Uterus (tissue), 4 donors: ENCODE measurements around the gene BPIFB4. TPM values are rescaled to one million over a fixed set of nuclear protein-coding genes. Genes with fewer than 3 reads are reported as not detected.

Source experiments
- DNase-seq, 2 donors: peaks; one replicate each; pipeline ENCODE4 v3.0.0-alpha.2; 2019 to 2020
- H3K27ac ChIP-seq, 2 donors: fragments of 200-600 bp; sonication (generic); 1 replicate in 1 of 2; 2 replicates in 1 of 2; pipeline ENCODE4 v1.5.1; 2016 to 2018
- H3K27me3 ChIP-seq, 2 donors: fragments of 200-600 bp; sonication (generic); one replicate each; pipeline ENCODE4 v1.5.1; 2018 to 2019; ENCODE audit warnings: control low read depth in 1 of 2
- H3K36me3 ChIP-seq, 2 donors: fragments of 200-600 bp; sonication (generic); one replicate each; pipeline ENCODE4 v1.5.1; 2019; ENCODE audit warnings: control low read depth in 1 of 2
- H3K4me1 ChIP-seq, 2 donors: fragments of 200-600 bp; sonication (generic); one replicate each; pipeline ENCODE4 v1.5.1; 2018 to 2019; ENCODE audit warnings: control low read depth in 1 of 2
- H3K4me3 ChIP-seq, 2 donors: fragments of 200-600 bp; sonication (generic); 1 replicate in 1 of 2; 2 replicates in 1 of 2; pipeline ENCODE4 v1.5.1; 2018 to 2019; ENCODE audit warnings: mild to moderate bottlenecking in 1 of 2
- H3K9me3 ChIP-seq, 2 donors: fragments of 200-600 bp; sonication (generic); one replicate each; pipeline ENCODE4 v1.5.1; 2019; ENCODE audit warnings: control low read depth in 1 of 2
- POLR2A ChIP-seq, 2 donors: fragments of 450-650 bp; IDR thresholded peaks; one replicate each; pipeline ENCODE4 v1.6.1; 2016; ENCODE audit warnings: antibody characterized with exemption in 2 of 2, mild to moderate bottlenecking in 1 of 2, moderate library complexity in 1 of 2
- intact Hi-C: fragments of 100-400 bp; cut with DNase I; formaldehyde crosslinking; loops from one replicate; pipeline ENCODE4 v1.15.1; 2023; ENCODE audit warnings: low total_unique reads
- total RNA-seq, 4 donors: library from RNA; depleted of rRNA in 3 of 4; stranded (reverse); fragments of >200 nt in 3 of 4; gene quantifications; one replicate each; pipeline versions ENCODE4 v1.1.0 to v1.2.4, GENCODE V29; 2014 to 2023
- TF ChIP-seq, protein P1 (sequence below), 4 experiments: fragments of 200-600 bp in 2 of 4; fragments of 450-650 bp in 2 of 4; sonication (generic) in 2 of 4; IDR thresholded peaks; one replicate each; pipeline ENCODE4 v1.5.1; 2016 to 2019; ENCODE audit warnings: antibody characterized with exemption in 4 of 4, mild to moderate bottlenecking in 2 of 4, moderate library complexity in 1 of 4
- donor health status: DM: yes; HTN: yes; CAD: no.

BPIFB4 gene
- total RNA-seq, result not detected

DNA sequence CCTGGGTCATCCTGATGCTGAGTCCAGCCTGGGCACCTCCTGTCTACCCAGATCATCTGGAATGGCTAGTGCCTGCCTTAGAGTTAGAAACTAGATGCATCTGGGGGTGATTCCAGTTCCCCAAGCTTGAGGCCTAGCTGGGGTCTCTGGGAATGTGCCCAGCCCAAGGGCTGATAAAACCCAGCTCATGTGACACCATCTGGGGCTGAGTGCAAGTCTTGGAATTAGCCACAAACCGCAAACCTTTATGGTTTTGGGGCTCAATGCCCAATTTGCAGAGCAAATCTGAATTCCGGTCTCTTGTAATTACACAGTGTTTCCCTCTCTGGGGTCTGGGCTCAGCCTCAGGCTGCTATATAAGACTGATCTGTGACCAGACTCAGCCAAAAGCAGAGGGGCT is at the start of gene BPIFB4:
BPIFB4 (plus strand) TSS at position 385 of the 400 bp plus-strand sequence. CDS start 1,884 bp downstream, outside the sequence.
- intact Hi-C loops, result no loop called here
- Histone ChIP-seq H3K4me3 (no peak within 1 kb of the TSS), H3K27me3 (no peaks in the 10 kb centered on the region), H3K4me1 (no peaks in the 10 kb centered on the region), H3K9me3 (no peaks in the 10 kb centered on the region), H3K36me3 (no peaks in the 10 kb centered on the region), H3K27ac (no peak within 1 kb of the TSS)
- no peak for TF ChIP-seq POLR2A (IDR thresholded peaks at IDR 0.05)
- TF ChIP-seq, protein P1, sequence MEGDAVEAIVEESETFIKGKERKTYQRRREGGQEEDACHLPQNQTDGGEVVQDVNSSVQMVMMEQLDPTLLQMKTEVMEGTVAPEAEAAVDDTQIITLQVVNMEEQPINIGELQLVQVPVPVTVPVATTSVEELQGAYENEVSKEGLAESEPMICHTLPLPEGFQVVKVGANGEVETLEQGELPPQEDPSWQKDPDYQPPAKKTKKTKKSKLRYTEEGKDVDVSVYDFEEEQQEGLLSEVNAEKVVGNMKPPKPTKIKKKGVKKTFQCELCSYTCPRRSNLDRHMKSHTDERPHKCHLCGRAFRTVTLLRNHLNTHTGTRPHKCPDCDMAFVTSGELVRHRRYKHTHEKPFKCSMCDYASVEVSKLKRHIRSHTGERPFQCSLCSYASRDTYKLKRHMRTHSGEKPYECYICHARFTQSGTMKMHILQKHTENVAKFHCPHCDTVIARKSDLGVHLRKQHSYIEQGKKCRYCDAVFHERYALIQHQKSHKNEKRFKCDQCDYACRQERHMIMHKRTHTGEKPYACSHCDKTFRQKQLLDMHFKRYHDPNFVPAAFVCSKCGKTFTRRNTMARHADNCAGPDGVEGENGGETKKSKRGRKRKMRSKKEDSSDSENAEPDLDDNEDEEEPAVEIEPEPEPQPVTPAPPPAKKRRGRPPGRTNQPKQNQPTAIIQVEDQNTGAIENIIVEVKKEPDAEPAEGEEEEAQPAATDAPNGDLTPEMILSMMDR (IDR thresholded peaks at IDR 0.05), result no peak
- no peak for DNase-seq

DNA sequence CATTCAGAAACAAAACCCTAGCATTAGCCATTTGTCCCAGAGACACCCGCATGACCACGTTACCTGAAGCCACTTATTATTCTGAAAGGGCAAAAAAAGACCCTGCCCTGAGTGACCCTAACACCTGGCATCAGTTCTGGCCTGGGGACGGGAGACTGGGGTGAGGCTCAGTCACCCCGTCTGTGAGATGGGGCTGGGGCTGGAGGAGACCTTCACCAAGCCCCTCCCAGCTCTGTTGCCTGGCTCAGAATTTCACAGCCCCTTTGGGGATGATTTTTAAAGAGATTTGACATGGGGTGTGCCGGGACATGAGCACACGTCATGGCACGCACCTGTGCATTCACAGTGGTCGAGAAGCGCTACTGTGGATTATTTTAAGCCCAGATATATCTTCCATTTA is 49.4 kb upstream of the BPIFB4 start:
- Histone ChIP-seq H3K9me3 (no peaks in the 10 kb centered on the region), H3K4me3 (no peak overlapping the region), H3K27me3 (no peaks in the 10 kb centered on the region), H3K27ac (no peak overlapping the region), H3K36me3 (no peaks in the 10 kb centered on the region), H3K4me1 (no peaks in the 10 kb centered on the region)
- intact Hi-C loops, result no loop called here
- TF ChIP-seq POLR2A (IDR thresholded peaks at IDR 0.05), result no peak
- TF ChIP-seq, protein P1 (IDR thresholded peaks at IDR 0.05), result no peak
- no peak for DNase-seq

- no peak for DNase-seq
- Histone ChIP-seq H3K27me3 (no peaks in the 10 kb centered on the region), H3K27ac (no peak overlapping the region), H3K36me3 (no peaks in the 10 kb centered on the region), H3K4me1 (no peaks in the 10 kb centered on the region), H3K4me3 (no peak overlapping the region), H3K9me3 (no peaks in the 10 kb centered on the region)
- TF ChIP-seq, protein P1 (IDR thresholded peaks at IDR 0.05), result no peak
- TF ChIP-seq POLR2A (IDR thresholded peaks at IDR 0.05), result no peak
- intact Hi-C loops, result no loop called here
Measured at GRCh38 chr20:33030569-33030968, 48.9 kb upstream of the BPIFB4 start.

DNA sequence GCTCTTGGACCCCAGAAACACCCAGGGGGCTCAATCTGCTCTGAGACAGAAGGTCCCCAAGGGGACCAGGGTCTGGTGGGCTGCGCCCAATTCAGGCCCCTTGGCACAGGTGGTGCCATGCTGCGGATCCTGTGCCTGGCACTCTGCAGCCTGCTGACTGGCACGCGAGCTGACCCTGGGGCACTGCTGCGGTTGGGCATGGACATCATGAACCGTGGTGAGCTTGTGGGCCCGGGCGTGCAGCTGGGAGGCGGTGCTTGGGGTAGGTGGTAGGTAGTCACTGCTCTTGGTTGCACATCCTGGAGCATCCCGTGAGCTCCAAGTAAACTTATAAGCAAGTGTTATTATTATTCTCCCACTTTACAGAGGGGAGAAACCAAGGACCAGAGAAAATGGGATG is 47.9 kb upstream of the BPIFB4 start, which contains the start of gene BPIFB6:
BPIFB6 (plus strand) TSS at position 118 of the 400 bp plus-strand sequence; CDS start at position 118, 0 bp downstream.
- Histone ChIP-seq H3K4me3 (no peak within 1 kb of the TSS), H3K27me3 (no peaks in the 10 kb centered on the region), H3K27ac (no peak within 1 kb of the TSS), H3K36me3 (no peaks in the 10 kb centered on the region), H3K4me1 (no peaks in the 10 kb centered on the region), H3K9me3 (no peaks in the 10 kb centered on the region)
- TF ChIP-seq POLR2A (IDR thresholded peaks at IDR 0.05), result no peak
- TF ChIP-seq, protein P1 (IDR thresholded peaks at IDR 0.05), result no peak
- DNase-seq, result no peak
- intact Hi-C loops, result no loop called here

DNA sequence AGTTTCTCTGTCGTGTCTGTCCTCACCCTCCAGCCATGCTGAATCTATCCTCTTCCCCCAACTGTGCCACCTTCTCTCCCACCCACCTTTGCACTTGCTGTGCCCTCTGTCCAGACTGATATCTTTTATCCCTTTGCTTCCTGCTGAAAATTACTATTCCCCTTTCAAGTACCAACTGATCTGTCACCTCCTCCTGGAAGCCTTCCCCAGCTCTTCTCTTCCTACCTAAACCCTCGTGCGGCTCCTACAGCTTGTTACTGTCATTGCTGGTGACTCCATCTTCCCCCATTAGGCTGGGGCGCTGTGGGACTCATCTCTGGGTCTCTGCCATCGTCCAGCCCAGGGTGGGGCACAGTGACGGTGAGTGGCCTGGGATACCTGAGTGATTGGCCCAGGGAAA is 46.9 kb upstream of the BPIFB4 start:
- intact Hi-C loops, result no loop called here
- H3K4me3 ChIP-seq, result no peak overlapping the region
- no peaks in the 10 kb centered on the region for H3K4me1 ChIP-seq
- no peaks in the 10 kb centered on the region for H3K27me3 ChIP-seq
- no peak overlapping the region for H3K27ac ChIP-seq
- no peaks in the 10 kb centered on the region for H3K36me3 ChIP-seq
- no peak for DNase-seq
- H3K9me3 ChIP-seq, result no peaks in the 10 kb centered on the region
- no peak for TF ChIP-seq POLR2A (IDR thresholded peaks at IDR 0.05)
- TF ChIP-seq, protein P1 (IDR thresholded peaks at IDR 0.05), result no peak
